HEK293T (cell line): ENCODE measurements around the gene MATCAP1.

Experiments
- CTCF ChIA-PET: fragments of 350-600 bp; formaldehyde crosslinking; extraction: SDS; loops from one replicate; lab custom pipeline; 2021; ENCODE audit warnings: antibody characterized with exemption, inconsistent platforms; lab: Yijun Ruan, JAX
- POLR2A ChIA-PET: fragments of 350-600 bp; formaldehyde crosslinking; extraction: SDS; loops from one replicate; lab custom pipeline; 2020; ENCODE audit warnings: antibody characterized with exemption, inconsistent platforms; lab: Yijun Ruan, JAX
- DNase-seq: peaks from one replicate; pipeline ENCODE4 v3.0.0; 2012; ENCODE audit warnings: mixed read lengths; ENCODE audit errors: extremely low spot score
- ARNT ChIP-seq: fragments of 450-650 bp; IDR thresholded peaks from 2 replicates; pipeline ENCODE4 v1.6.1; 2017; ENCODE audit warnings: mild to moderate bottlenecking
- BHLHE40 ChIP-seq: fragments of 450-650 bp; IDR thresholded peaks from 2 replicates; pipeline ENCODE4 v1.6.1; 2016; ENCODE audit warnings: mild to moderate bottlenecking, moderate library complexity, borderline replicate concordance
- CTBP1 ChIP-seq: fragments of 450-650 bp; IDR thresholded peaks from 2 replicates; pipeline ENCODE4 v1.6.1; 2016; ENCODE audit warnings: borderline replicate concordance
- ELF4 ChIP-seq: fragments of 450-650 bp; IDR thresholded peaks from 2 replicates; pipeline ENCODE4 v1.6.1; 2017; ENCODE audit warnings: antibody characterized with exemption
- FOXA1 ChIP-seq: fragments of 450-650 bp; IDR thresholded peaks from 2 replicates; pipeline ENCODE4 v1.6.1; 2016; ENCODE audit warnings: mild to moderate bottlenecking
- FOXK2 ChIP-seq: fragments of 450-650 bp; IDR thresholded peaks from 2 replicates; pipeline ENCODE4 v1.6.1; 2016; ENCODE audit warnings: mild to moderate bottlenecking
- FOXM1 ChIP-seq: fragments of 450-650 bp; IDR thresholded peaks from 2 replicates; pipeline ENCODE4 v1.6.1; 2017; ENCODE audit warnings: mild to moderate bottlenecking, borderline replicate concordance
- HDGF ChIP-seq: fragments of 450-650 bp; IDR thresholded peaks from 2 replicates; pipeline ENCODE4 v1.6.1; 2017; ENCODE audit warnings: antibody characterized with exemption, borderline replicate concordance
- L3MBTL2 ChIP-seq: fragments of 450-650 bp; conservative IDR thresholded peaks from 2 replicates; pipeline ENCODE4 v1.6.1; 2016; ENCODE audit warnings: mild to moderate bottlenecking
- LEF1 ChIP-seq: fragments of 450-650 bp; IDR thresholded peaks from 2 replicates; pipeline ENCODE4 v1.6.1; 2017; ENCODE audit warnings: mild to moderate bottlenecking, borderline replicate concordance
- NFRKB ChIP-seq: fragments of 450-650 bp; IDR thresholded peaks from 2 replicates; pipeline ENCODE4 v1.6.1; 2016; ENCODE audit warnings: mild to moderate bottlenecking, moderate library complexity
- PKNOX1 ChIP-seq: fragments of 450-650 bp; IDR thresholded peaks from 2 replicates; pipeline ENCODE4 v1.6.1; 2016
- SP1 ChIP-seq: fragments of 450-650 bp; IDR thresholded peaks from 2 replicates; pipeline ENCODE4 v1.6.1; 2017
- SUZ12 ChIP-seq: fragments of 450-650 bp; IDR thresholded peaks from 2 replicates; pipeline ENCODE4 v1.6.1; 2016; ENCODE audit warnings: mild to moderate bottlenecking
- TARDBP ChIP-seq: fragments of 450-650 bp; IDR thresholded peaks from 2 replicates; pipeline ENCODE4 v1.6.1; 2016
- ZNF384 ChIP-seq: fragments of 450-650 bp; IDR thresholded peaks from 2 replicates; pipeline ENCODE4 v1.6.1; 2016

Gene MATCAP1

GRCh38 chr16:67202426-67202825 is 18.7 kb upstream of the MATCAP1 start:
- CTCF ChIA-PET = no interaction called here
- POLR2A ChIA-PET = interaction anchor here (1.1 kb wide), 1 partner anchor 44 kb away, joined by 4 read pairs; no protein-coding TSS in a partner anchor
- no peak for DNase-seq
- TF ChIP-seq ELF4 (no peak), FOXM1 (no peak), SUZ12 (no peak), SP1 (no peak), L3MBTL2 (no peak), CTBP1 (no peak), PKNOX1 (no peak), NFRKB (no peak), LEF1 (no peak), FOXK2 (no peak), BHLHE40 (no peak)

GRCh38 chr16:67201411-67202345 is 17.9 kb upstream of the MATCAP1 start:
- TF ChIP-seq LEF1 = no peak
- no peak for TF ChIP-seq L3MBTL2
- TF ChIP-seq PKNOX1 = no peak
- no peak for TF ChIP-seq ELF4
- no peak for TF ChIP-seq CTBP1
- no peak for TF ChIP-seq TARDBP
- TF ChIP-seq FOXM1 = no peak
- no peak for TF ChIP-seq ZNF384
- TF ChIP-seq BHLHE40 = no peak
- TF ChIP-seq NFRKB = no peak
- POLR2A ChIA-PET = interaction anchor here (1.1 kb wide), 1 partner anchor 45 kb away, joined by 4 read pairs; no protein-coding TSS in a partner anchor
- CTCF ChIA-PET = interaction anchor here (0.6 kb wide), 1 partner anchor 17 kb away, joined by 5 read pairs; no protein-coding TSS in a partner anchor

GRCh38 chr16:67200491-67200890 is 16.7 kb upstream of the MATCAP1 start:
- no peak for TF ChIP-seq PKNOX1
- TF ChIP-seq HDGF = no peak
- TF ChIP-seq CTBP1 = no peak
- TF ChIP-seq TARDBP = no peak
- no peak for TF ChIP-seq LEF1
- no peak for TF ChIP-seq FOXM1
- no peak for TF ChIP-seq SP1
- CTCF ChIA-PET = no interaction called here
- POLR2A ChIA-PET = no interaction called here
- no peak for DNase-seq

More at GRCh38 chr16:67201411-67202345, 17.9 kb upstream of the MATCAP1 start:
- no peak for DNase-seq

GRCh38 chr16:67199808-67200198 is 16.0 kb upstream of the MATCAP1 start:
- CTCF ChIA-PET = no interaction called here
- DNase-seq = no peak
- POLR2A ChIA-PET = no interaction called here
- TF ChIP-seq LEF1 = no peak
- TF ChIP-seq FOXM1 = no peak
- no peak for TF ChIP-seq HDGF
- TF ChIP-seq FOXA1 = no peak
- no peak for TF ChIP-seq L3MBTL2
- TF ChIP-seq SUZ12 = no peak
- no peak for TF ChIP-seq ARNT
- TF ChIP-seq BHLHE40 = no peak
- TF ChIP-seq PKNOX1 = no peak

- CTCF ChIA-PET = no interaction called here
- TF ChIP-seq ZNF384 (no peak), FOXM1 (no peak), FOXA1 (no peak), LEF1 (no peak), SP1 (no peak), HDGF (no peak), SUZ12 (no peak), BHLHE40 (no peak), ARNT (no peak), PKNOX1 (no peak), ELF4 (no peak), TARDBP (no peak), CTBP1 (no peak), L3MBTL2 (no peak), NFRKB (no peak), FOXK2 (no peak)
- POLR2A ChIA-PET = no interaction called here
- DNase-seq = no peak
Measured at GRCh38 chr16:67199011-67199807, 15.4 kb upstream of the MATCAP1 start, which contains the start of gene ELMO3. Gene ELMO3, plus strand, starts transcription at chr16:67199131. Its CDS starts 196 bp downstream, at chr16:67199327.
